ENCODE measurements around the gene FBXW8. TPM values are rescaled to one million over a fixed set of nuclear protein-coding genes. Genes with fewer than 3 reads are reported as not detected.

The FBXW8 gene
- total and polyA plus RNA-seq, 4 donors, result 1.9 to 7.1 (median 4.9) TPM

GRCh38 chr12:117037289-117038022 is 126.7 kb downstream of the FBXW8 start:
- Histone ChIP-seq H3K4me1 (ENCODE audit: control insufficient read depth in 4 of 4, insufficient read depth in 4 of 4, low read length in 3 of 4) (no peaks in the 10 kb centered on the region), H3K9me3 (ENCODE audit: control insufficient read depth in 4 of 4, low read length in 3 of 4) (no peaks in the 10 kb centered on the region), H3K9ac (ENCODE audit: low read depth in 1 of 2, low read length in 2 of 2) (no peak overlapping the region), H3K27ac (ENCODE audit: low read depth in 1 of 2, low read length in 2 of 2) (no peak overlapping the region), H3K36me3 (ENCODE audit: control insufficient read depth in 4 of 4, insufficient read depth in 3 of 4, low read depth in 1 of 4, low read length in 3 of 4) (no peaks in the 10 kb centered on the region), H3K27me3 (ENCODE audit: control insufficient read depth in 4 of 4, insufficient read depth in 4 of 4, low read length in 3 of 4) (peaks cover 0 to 5% (median 0%) of the 10 kb centered on the region in 4 donors), H3K4me3 (ENCODE audit: low read depth in 1 of 3, low read length in 3 of 3) (no peak overlapping the region)
- TF ChIP-seq HNF4G (IDR thresholded peaks at IDR 0.05) (no peak), HNF4A (conservative IDR thresholded peaks at IDR 0.05) (no peak), REST (IDR thresholded peaks at IDR 0.05) (no peak)
- 59% methylated on average over 22 of the region's 22 CpGs for WGBS
- DNase-seq (ENCODE audit: low spot score), result no peak

- Histone ChIP-seq H3K27ac (ENCODE audit: low read depth in 1 of 2, low read length in 2 of 2) (no peak overlapping the region), H3K4me1 (ENCODE audit: control insufficient read depth in 4 of 4, insufficient read depth in 4 of 4, low read length in 3 of 4) (no peaks in the 10 kb centered on the region), H3K4me3 (ENCODE audit: low read depth in 1 of 3, low read length in 3 of 3) (no peak overlapping the region), H3K27me3 (ENCODE audit: control insufficient read depth in 4 of 4, insufficient read depth in 4 of 4, low read length in 3 of 4) (peaks cover 0 to 5% (median 0%) of the 10 kb centered on the region in 4 donors), H3K9ac (ENCODE audit: low read depth in 1 of 2, low read length in 2 of 2) (no peak overlapping the region), H3K9me3 (ENCODE audit: control insufficient read depth in 4 of 4, low read length in 3 of 4) (no peaks in the 10 kb centered on the region), H3K36me3 (ENCODE audit: control insufficient read depth in 4 of 4, insufficient read depth in 3 of 4, low read depth in 1 of 4, low read length in 3 of 4) (no peaks in the 10 kb centered on the region)
- no peak for DNase-seq (ENCODE audit: low spot score)
- TF ChIP-seq NR2F2 (IDR thresholded peaks at IDR 0.05) (no peak), HNF4G (IDR thresholded peaks at IDR 0.05) (no peak), FOXA2 (IDR thresholded peaks at IDR 0.05) (no peak), GABPA (IDR thresholded peaks at IDR 0.05 in 1 of 2, conservative IDR thresholded peaks at IDR 0.05 in 1 of 2) (no peak), FOXA1 (IDR thresholded peaks at IDR 0.05) (no peak), EGR1 (IDR thresholded peaks at IDR 0.05; ENCODE audit: low read depth in 2 of 2) (no peak), CTCF (IDR thresholded peaks at IDR 0.05; ENCODE audit: low read depth, low read length, missing input control) (no peak), HNF4A (conservative IDR thresholded peaks at IDR 0.05) (no peak), SP1 (IDR thresholded peaks at IDR 0.05) (no peak), ZBTB33 (IDR thresholded peaks at IDR 0.05) (no peak), MAX (IDR thresholded peaks at IDR 0.05) (no peak), ATF3 (IDR thresholded peaks at IDR 0.05) (no peak), REST (IDR thresholded peaks at IDR 0.05) (no peak)
- 85% methylated on average over 15 of the region's 15 CpGs for WGBS
Observed at GRCh38 chr12:117038023-117038680, 127.4 kb downstream of the FBXW8 start.

Measured in liver (tissue), 9 donors.